A549 (cell line): Measurements from ENCODE around the gene ITPKB.

Experiments
- CEBPB ChIP-seq, 2 experiments: fragments of >200 bp in 1 of 2; sonication (Bioruptor Twin) in 1 of 2; formaldehyde crosslinking in 1 of 2; IDR thresholded peaks; 2 replicates each; pipeline ENCODE4 v1.6.1; 2012 to 2016
- CTCF ChIP-seq: fragments of >200 bp; sonication (Bioruptor Twin); formaldehyde crosslinking; IDR thresholded peaks from 3 replicates; pipeline ENCODE4 v1.5.1; 2016
- POLR2AphosphoS2 ChIP-seq: conservative IDR thresholded peaks from 2 replicates; pipeline ENCODE4 v1.6.1; 2012; ENCODE audit warnings: low read length, improper control_type of control experiment, inconsistent platforms

DNA sequence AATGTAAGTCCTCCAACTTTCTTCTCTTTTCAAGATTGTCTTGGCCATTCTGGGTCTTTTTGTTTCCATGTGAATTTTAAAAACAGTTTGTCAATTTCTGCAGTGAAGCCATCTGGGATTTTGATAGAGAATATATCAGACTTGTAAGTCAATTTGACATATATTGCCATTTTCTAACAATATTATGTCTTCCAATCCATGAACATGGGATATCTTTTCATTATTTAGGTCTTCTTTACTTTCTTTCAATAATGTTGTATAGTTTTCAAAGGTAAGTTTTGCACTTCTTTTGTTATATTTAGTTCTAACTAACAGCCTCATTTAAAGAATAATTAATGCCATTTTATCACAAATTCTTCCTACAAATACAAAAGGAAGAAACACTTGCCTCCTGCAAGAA is 117.1 kb downstream of the ITPKB start:
- TF ChIP-seq CTCF, result no peak
- TF ChIP-seq POLR2AphosphoS2, result no peak
- TF ChIP-seq CEBPB (IDR thresholded peaks at IDR 0.05), result no peak
